ENCODE results near the gene EFNA4.

Gene EFNA4

DNA sequence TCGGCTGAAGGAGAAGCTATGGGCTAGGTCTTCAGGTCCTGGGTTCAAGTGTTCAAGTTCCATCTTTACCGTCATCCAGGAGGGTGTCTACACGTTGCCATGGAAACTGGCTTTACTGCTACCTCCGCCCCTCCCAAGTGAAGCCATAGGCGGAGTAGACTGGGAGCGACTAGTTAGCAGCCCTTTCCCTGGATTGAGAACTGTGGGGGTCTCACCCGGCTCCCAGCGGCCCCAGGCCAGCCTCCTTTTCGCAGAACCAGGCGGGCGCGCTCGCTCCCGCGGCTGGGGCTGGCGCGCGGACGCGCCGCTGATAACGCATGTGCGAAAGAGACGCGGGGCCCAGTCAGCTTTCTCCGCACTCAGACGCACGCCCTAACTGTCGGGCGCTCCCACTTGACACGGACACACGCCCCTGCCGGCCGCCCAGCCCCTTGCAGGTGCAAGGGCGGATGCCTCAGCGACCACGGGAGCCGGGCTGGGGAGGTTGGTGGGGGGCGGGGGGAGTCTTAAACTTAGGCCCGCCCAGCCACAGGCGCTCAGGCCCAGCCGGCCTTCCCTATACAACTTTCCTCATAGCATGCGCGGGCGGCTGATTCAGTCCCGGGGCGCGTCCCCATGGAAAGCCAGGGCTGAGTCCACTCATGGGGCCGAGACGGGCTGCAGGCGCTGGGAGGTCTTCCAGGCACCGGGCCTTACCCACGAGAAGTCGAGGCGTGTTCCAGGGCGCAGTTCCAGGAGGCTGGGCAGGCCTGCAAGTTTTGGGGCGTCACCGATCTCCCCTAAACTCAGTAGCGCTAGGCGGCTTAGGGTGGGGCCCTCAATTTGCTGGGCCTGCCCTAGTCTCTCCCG, 7.4 kb downstream of the EFNA4 start:
- TF ChIP-seq, protein P1, sequence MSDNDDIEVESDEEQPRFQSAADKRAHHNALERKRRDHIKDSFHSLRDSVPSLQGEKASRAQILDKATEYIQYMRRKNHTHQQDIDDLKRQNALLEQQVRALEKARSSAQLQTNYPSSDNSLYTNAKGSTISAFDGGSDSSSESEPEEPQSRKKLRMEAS (IDR thresholded peaks at IDR 0.05) = 0 out of 2 replicates have a peak, but pooled peaks have one; percentile 42
- TF ChIP-seq ZBTB7A (IDR thresholded peaks at IDR 0.05; ENCODE audit: low read depth) (no peak), CEBPB (IDR thresholded peaks at IDR 0.05) (no peak)

DNA sequence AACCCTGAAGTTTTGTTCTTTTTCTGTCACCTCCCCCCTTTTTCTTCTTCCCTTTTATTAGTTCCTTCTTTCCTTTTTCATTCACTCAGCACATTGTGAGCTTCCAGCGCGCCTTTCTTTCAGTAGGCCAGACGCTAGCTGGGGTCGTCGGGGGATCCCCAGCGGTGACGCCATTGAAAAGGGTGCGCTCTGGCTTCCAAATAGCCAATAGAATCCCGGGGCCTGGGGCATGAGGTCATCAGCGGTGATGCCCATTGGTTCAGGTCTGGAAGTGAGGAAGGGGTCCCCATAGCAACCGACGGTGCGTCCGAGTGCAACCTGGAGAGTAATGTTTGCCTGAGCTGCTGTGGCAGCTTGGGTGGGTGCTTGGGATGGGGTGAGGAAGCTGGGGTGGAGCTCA, 8.2 kb downstream of the EFNA4 start:
- TF ChIP-seq, protein P2, sequence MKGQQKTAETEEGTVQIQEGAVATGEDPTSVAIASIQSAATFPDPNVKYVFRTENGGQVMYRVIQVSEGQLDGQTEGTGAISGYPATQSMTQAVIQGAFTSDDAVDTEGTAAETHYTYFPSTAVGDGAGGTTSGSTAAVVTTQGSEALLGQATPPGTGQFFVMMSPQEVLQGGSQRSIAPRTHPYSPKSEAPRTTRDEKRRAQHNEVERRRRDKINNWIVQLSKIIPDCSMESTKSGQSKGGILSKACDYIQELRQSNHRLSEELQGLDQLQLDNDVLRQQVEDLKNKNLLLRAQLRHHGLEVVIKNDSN (IDR thresholded peaks at IDR 0.05) = no peak
- TF ChIP-seq EGR1 (IDR thresholded peaks at IDR 0.05) = no peak
- no peak for TF ChIP-seq EP300 (IDR thresholded peaks at IDR 0.05; ENCODE audit: borderline replicate concordance)
- no peak for TF ChIP-seq TAF1 (IDR thresholded peaks at IDR 0.05; ENCODE audit: low read depth)
- TF ChIP-seq ZBTB7A (IDR thresholded peaks at IDR 0.05; ENCODE audit: low read depth) = no peak
- TF ChIP-seq, protein P1 (IDR thresholded peaks at IDR 0.05) = no peak
- TF ChIP-seq CREB1 (IDR thresholded peaks at IDR 0.05; ENCODE audit: low read depth) = no peak
- TF ChIP-seq, protein P3, sequence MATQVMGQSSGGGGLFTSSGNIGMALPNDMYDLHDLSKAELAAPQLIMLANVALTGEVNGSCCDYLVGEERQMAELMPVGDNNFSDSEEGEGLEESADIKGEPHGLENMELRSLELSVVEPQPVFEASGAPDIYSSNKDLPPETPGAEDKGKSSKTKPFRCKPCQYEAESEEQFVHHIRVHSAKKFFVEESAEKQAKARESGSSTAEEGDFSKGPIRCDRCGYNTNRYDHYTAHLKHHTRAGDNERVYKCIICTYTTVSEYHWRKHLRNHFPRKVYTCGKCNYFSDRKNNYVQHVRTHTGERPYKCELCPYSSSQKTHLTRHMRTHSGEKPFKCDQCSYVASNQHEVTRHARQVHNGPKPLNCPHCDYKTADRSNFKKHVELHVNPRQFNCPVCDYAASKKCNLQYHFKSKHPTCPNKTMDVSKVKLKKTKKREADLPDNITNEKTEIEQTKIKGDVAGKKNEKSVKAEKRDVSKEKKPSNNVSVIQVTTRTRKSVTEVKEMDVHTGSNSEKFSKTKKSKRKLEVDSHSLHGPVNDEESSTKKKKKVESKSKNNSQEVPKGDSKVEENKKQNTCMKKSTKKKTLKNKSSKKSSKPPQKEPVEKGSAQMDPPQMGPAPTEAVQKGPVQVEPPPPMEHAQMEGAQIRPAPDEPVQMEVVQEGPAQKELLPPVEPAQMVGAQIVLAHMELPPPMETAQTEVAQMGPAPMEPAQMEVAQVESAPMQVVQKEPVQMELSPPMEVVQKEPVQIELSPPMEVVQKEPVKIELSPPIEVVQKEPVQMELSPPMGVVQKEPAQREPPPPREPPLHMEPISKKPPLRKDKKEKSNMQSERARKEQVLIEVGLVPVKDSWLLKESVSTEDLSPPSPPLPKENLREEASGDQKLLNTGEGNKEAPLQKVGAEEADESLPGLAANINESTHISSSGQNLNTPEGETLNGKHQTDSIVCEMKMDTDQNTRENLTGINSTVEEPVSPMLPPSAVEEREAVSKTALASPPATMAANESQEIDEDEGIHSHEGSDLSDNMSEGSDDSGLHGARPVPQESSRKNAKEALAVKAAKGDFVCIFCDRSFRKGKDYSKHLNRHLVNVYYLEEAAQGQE (IDR thresholded peaks at IDR 0.05; ENCODE audit: low read depth) = no peak

DNA sequence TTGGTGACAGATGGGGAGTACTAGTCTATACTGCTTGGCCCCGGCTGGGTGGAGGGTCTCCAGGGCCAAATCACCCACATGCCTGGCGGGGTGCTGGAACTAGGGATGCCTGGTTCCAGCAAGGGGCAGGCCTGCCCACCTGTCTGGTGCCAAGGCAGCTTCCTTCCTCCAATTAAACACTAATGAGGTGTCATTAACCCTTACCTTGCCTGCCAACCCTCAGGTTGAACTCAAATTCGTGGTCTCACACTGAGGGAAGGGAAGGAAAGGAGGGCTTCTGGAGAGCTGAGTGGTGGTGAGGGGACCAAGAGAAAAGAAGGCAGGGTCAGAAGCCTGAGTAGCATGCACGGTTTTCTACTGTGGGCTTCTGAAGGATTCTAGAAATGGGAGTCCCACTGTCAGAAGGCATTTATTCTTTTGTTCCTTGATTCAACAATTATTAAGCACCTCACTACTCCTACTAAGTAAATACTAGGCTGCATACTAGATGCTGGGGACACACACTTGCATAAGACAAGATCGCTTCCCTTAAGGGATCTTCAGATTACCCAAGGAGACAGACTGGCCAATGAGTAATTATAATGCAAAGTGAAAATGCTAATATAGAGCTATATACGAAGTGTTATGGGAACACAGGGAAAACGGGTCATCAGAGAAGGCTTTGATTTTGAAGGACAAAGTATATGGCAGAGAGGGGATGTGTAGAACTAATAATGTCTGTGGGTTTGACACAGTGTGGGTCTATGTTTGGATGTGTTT, 9.2 kb downstream of the EFNA4 start:
- TF ChIP-seq NFIC (IDR thresholded peaks at IDR 0.05) = no peak
- no peak for TF ChIP-seq CEBPB (IDR thresholded peaks at IDR 0.05)
- no peak for TF ChIP-seq FOXM1 (IDR thresholded peaks at IDR 0.05; ENCODE audit: borderline replicate concordance, low read depth)
- no peak for TF ChIP-seq TEAD4 (IDR thresholded peaks at IDR 0.05)
- no peak for TF ChIP-seq EP300 (IDR thresholded peaks at IDR 0.05; ENCODE audit: borderline replicate concordance)
- TF ChIP-seq TCF12 (IDR thresholded peaks at IDR 0.05; ENCODE audit: low read depth) = no peak
- TF ChIP-seq YY1 (IDR thresholded peaks at IDR 0.05; ENCODE audit: low read depth) = no peak
- TF ChIP-seq, protein P1 (IDR thresholded peaks at IDR 0.05) = no peak
- TF ChIP-seq EGR1 (IDR thresholded peaks at IDR 0.05) = no peak
- TF ChIP-seq ZBTB7A (IDR thresholded peaks at IDR 0.05; ENCODE audit: low read depth) = no peak
- no peak for TF ChIP-seq CREB1 (IDR thresholded peaks at IDR 0.05; ENCODE audit: low read depth)
- TF ChIP-seq, protein P2 (IDR thresholded peaks at IDR 0.05) = no peak
- TF ChIP-seq, protein P3 (IDR thresholded peaks at IDR 0.05; ENCODE audit: low read depth) = no peak
- TF ChIP-seq RAD21 (IDR thresholded peaks at IDR 0.05; ENCODE audit: low read depth) = no peak
- TF ChIP-seq TAF1 (IDR thresholded peaks at IDR 0.05; ENCODE audit: low read depth) = no peak

DNA sequence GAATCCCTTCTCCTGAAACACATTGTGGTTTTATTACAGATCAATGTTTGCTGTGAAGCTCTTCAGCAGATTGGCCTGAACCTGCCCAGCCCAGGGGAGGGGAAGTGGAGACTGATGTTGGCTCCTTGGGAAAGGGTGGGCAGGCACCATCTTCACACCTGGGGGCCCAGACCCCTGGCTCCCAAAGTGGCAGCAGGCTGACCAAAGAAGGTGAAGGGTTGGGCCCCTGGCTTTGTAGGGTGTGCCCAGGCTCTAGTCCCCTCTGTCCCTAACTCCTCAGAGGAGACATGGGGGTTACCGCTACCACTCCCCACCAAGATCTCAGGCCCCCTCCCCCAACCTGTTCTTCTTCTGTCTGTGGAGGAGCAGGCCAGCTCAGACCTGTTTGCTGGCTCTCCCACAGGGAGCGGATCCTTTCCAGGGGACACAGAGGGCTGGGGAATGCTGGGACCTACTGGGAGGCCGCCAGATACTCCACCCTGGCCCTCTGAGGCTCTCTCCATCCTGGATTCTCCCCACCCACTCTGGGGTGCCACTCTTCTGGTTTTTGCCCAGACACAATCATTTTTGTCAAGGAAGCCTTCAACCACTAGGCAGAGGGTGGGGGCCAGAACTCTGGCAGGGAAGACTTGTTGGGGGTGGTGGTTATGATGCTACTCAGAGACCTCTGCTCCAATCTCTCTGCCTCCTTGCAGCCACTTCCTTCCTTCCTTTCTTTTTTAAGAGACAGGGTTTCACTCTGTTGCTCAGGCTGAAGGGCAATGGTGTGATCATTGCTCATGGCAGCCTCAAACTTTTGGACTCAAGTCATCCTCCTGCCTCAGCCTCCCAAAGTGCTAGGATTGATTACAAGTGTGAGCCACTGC, 10.1 kb downstream of the EFNA4 start:
- no peak for TF ChIP-seq FOXM1 (IDR thresholded peaks at IDR 0.05; ENCODE audit: borderline replicate concordance, low read depth)
- no peak for TF ChIP-seq RAD21 (IDR thresholded peaks at IDR 0.05; ENCODE audit: low read depth)
- TF ChIP-seq, protein P1 (IDR thresholded peaks at IDR 0.05) = no peak
- no peak for TF ChIP-seq EGR1 (IDR thresholded peaks at IDR 0.05)
- TF ChIP-seq TAF1 (IDR thresholded peaks at IDR 0.05; ENCODE audit: low read depth) = no peak
- TF ChIP-seq, protein P3 (IDR thresholded peaks at IDR 0.05; ENCODE audit: low read depth) = no peak
- TF ChIP-seq TEAD4 (IDR thresholded peaks at IDR 0.05) = no peak
- no peak for TF ChIP-seq CREB1 (IDR thresholded peaks at IDR 0.05; ENCODE audit: low read depth)
- TF ChIP-seq YY1 (IDR thresholded peaks at IDR 0.05; ENCODE audit: low read depth) = no peak
- no peak for TF ChIP-seq CEBPB (IDR thresholded peaks at IDR 0.05)
- TF ChIP-seq TCF12 (IDR thresholded peaks at IDR 0.05; ENCODE audit: low read depth) = no peak
- TF ChIP-seq EP300 (IDR thresholded peaks at IDR 0.05; ENCODE audit: borderline replicate concordance) = no peak
- TF ChIP-seq, protein P2 (IDR thresholded peaks at IDR 0.05) = no peak
- no peak for TF ChIP-seq NFIC (IDR thresholded peaks at IDR 0.05)
- no peak for TF ChIP-seq ZBTB7A (IDR thresholded peaks at IDR 0.05; ENCODE audit: low read depth)
